ENCODE measurements around the gene ZBED5.

DNA sequence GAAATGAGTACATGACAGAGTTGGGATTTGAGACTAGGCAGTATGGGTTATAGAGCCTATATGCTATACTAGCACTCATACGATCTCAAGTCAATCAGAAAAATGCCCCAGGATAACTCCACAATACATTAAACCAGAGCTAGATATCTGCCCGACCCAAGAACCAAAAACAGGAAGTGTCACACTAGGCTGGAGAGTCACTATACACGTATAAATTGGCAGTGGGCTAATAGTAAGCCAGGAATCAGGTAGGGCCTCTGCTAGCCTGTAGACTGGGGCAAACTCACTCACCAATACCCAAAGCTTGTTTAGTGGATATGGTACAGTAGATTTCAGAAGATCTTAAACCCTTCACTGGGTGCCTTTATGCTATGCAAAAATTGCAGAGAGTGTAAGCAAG lies 33.0 kb downstream of the ZBED5 start:
- no peak for TF ChIP-seq TAF1 (conservative IDR thresholded peaks at IDR 0.05)
- TF ChIP-seq, protein P1, sequence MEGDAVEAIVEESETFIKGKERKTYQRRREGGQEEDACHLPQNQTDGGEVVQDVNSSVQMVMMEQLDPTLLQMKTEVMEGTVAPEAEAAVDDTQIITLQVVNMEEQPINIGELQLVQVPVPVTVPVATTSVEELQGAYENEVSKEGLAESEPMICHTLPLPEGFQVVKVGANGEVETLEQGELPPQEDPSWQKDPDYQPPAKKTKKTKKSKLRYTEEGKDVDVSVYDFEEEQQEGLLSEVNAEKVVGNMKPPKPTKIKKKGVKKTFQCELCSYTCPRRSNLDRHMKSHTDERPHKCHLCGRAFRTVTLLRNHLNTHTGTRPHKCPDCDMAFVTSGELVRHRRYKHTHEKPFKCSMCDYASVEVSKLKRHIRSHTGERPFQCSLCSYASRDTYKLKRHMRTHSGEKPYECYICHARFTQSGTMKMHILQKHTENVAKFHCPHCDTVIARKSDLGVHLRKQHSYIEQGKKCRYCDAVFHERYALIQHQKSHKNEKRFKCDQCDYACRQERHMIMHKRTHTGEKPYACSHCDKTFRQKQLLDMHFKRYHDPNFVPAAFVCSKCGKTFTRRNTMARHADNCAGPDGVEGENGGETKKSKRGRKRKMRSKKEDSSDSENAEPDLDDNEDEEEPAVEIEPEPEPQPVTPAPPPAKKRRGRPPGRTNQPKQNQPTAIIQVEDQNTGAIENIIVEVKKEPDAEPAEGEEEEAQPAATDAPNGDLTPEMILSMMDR (IDR thresholded peaks at IDR 0.05; ENCODE audit: low read depth, low read length, missing input control): no peak
